ENCODE measurements around the gene UTF1.
A peak's percentile ranks its signal among the peaks of the same experiment; 100 is the strongest.

Gene UTF1

GRCh38 chr10:133242611-133243356, 12.8 kb downstream of the UTF1 start:
- DNase-seq: no peak

GRCh38 chr10:133243593-133243992, 13.6 kb downstream of the UTF1 start:
- DNase-seq: no peak

- DNase-seq: no peak
These were observed 15.6 kb downstream of the UTF1 start for GRCh38 chr10:133245439-133246235.

- DNase-seq: no peak
These were observed 16.2 kb downstream of the UTF1 start for GRCh38 chr10:133246236-133246626.

GRCh38 chr10:133247681-133248333, 17.8 kb downstream of the UTF1 start:
- no peak for DNase-seq

- DNase-seq: no peak
These were observed 18.3 kb downstream of the UTF1 start for GRCh38 chr10:133248334-133248715.

GRCh38 chr10:133249094-133249780, 19.2 kb downstream of the UTF1 start:
- DNase-seq: no peak

GRCh38 chr10:133249975-133250754, 20.1 kb downstream of the UTF1 start:
- DNase-seq: no peak

- DNase-seq: no peak
These were observed 21.6 kb downstream of the UTF1 start for GRCh38 chr10:133251388-133252222.

GRCh38 chr10:133252223-133252552, 22.2 kb downstream of the UTF1 start:
- DNase-seq: no peak

- DNase-seq: no peak
These were observed 23.4 kb downstream of the UTF1 start for GRCh38 chr10:133253361-133253955.

GRCh38 chr10:133254421-133255120, 24.6 kb downstream of the UTF1 start:
- DNase-seq: no peak

- no peak for DNase-seq
These were observed 25.3 kb downstream of the UTF1 start for GRCh38 chr10:133255323-133255722.

- peak in 10 of 56 donors; percentile 8 to 38 (median 17) for DNase-seq
These were observed 27.6 kb downstream of the UTF1 start for GRCh38 chr10:133257489-133258065.

- DNase-seq: no peak
These were observed 28.2 kb downstream of the UTF1 start for GRCh38 chr10:133258066-133258817.

GRCh38 chr10:133258818-133259601, 29.0 kb downstream of the UTF1 start:
- DNase-seq: peak in 30 of 56 donors; percentile 9 to 65 (median 34)

- no peak for DNase-seq
These were observed 29.6 kb downstream of the UTF1 start for GRCh38 chr10:133259602-133259989.

Data from amygdala (tissue), 56 donors.